NCI-H748 (cell line): ENCODE data around the gene DMGDH.
A peak's percentile ranks its signal among the peaks of the same experiment; 100 is the strongest.
"Not testable (repeated sequence)": the region's sequence is repeated elsewhere in the genome, so short reads cannot be mapped to it uniquely, and the experiment has no call there.

Experiments used
- DNase-seq: peaks from one replicate; lab custom pipeline; 2025; ENCODE audit not compliant: unreplicated experiment; lab: John Stamatoyannopoulos, UW

The DMGDH gene

DNA sequence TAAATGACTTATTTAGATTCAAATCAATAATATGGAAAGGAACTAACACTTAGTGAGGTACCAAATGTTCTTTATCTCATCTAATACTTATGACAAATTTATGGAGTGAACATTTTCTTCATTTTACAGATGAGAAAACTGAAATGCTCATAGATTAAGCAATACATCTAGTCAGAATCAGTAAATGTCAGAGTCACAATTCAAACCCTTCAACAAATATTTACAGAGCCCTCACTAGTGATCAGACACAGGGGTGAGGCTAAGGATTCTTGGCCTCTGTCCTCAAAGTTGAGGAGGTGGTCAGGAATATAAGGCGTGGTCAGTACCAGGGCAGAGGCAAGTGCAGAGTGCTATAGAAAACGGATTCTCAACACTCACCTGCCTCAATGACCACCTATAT lies 54.8 kb downstream of the DMGDH start:
- DNase-seq: no peak

DNA sequence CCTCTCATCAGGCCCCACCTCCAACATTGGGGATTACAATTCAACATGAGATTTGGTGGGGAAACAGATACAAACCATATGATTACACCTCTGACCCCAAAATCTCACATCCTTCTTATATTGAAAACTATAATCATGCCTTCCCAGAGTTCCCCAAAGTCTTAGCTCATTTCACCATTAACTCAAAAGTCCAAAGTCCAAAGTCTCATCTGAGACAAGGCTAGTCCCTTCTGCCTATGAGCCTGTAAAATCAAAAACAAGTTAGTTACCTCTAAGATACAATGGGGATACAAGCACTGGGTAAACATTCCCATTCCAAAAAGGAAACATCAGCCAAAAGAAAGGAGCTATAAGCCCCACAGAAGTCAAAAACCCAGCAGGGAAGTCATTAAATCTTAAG lies 57.6 kb downstream of the DMGDH start:
- DNase-seq: no peak

DNA sequence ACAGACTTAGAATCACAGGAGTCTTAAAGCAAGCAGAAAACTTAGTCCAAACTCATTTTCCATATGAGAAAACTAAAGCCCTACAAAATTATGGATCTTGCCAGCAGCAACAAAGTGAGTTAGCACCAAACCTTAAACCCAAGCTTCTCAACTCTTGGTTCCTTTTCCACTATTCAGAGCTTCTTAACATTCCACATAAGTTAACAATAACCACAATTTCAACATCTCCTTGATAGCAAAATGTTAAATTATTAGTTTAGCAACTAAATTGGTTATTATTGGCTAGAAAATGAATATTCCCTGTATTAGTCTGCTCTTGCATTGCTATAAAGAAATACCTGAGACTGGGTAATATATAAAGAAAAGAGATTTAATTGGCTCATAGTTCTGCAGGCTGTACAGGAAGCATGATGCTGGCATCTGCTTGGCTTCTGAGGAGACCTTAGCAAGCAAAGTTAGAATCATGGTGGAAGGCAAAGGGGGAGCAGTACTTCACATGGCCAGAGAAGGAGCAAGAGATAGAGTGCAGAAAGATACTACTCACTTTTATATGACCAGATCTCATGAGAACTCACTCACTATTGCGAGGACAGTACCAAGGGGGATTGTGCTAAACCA lies 58.1 kb downstream of the DMGDH start:
- no peak for DNase-seq

DNA sequence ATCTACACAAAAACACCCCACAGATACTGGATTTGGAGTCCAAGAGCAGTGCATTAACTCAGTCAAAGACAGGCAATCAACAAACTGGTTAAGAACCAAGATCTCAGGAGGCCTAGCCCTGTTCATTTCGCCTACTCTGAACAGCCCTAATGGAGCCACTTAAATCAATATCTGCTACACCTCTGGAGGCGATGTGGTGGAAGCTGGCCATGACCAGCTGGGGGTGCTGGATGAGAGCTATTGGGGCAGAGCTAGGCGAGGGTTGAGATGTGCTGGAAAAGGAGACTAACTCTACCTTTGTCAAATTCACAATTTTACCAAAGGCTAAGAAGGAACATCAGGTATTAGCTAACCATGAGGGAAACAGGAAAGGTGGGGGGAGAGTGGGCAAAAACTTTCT lies 61.1 kb downstream of the DMGDH start:
- DNase-seq: no peak

DNA sequence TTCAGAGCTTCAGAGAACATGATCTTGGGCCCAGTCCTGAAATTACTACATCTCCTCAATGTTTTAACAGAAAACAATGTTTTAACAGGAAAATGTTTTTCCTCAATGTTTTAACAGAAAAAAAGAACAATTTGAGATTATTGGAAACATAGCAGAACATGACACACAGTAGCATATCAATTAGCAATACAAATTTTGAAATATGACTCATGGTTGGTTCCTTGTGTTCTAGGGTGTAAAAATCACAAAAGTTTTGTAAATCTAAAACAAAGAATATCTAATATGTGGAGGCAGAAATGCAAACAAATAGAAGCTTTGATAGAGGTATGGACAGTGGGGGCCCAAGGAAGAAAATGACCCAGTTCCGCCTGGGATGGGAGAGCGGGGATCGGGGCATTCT lies 61.6 kb downstream of the DMGDH start:
- no peak for DNase-seq

- DNase-seq: no peak
Observed at GRCh38 chr5:79005936-79006631, 63.4 kb downstream of the DMGDH start.

DNA sequence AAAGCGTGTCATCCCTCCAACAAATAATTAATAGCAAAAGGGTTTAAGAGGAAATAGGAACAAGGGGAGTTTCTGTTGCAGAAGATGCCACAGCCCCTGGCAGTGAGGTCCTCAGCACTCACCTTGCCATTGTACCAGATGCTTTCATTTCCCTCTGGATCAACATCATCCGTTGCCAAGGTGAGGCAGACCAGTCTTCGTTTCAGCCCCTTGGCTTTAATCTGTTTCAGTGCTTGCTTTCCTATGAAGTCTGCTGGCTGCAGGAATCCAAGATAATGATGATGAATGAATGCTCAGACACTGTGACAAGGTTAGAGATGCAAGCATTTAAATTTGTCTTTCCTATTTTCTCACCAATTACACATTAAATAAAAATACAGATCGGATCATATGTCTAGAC lies 64.3 kb downstream of the DMGDH start:
- DNase-seq: peak; percentile 40

DNA sequence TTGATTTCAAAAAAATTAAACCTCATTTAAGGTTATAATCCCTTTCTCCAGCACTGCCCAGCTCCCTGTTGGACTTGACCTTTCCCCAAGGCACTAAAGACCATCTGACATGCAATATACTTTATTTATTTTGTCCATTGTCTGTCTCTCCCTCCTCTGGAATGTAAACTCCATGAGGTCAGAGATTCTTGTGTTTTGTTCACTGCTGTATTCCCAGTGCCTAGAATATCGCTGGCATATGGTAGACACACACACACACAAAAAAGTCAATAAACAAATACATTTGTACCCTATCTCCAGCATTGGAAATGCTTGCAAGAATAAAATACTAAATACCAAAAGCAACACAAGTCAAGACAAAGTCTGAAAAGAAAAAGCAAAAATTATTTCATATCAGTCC lies 67.1 kb downstream of the DMGDH start:
- DNase-seq: no peak

DNA sequence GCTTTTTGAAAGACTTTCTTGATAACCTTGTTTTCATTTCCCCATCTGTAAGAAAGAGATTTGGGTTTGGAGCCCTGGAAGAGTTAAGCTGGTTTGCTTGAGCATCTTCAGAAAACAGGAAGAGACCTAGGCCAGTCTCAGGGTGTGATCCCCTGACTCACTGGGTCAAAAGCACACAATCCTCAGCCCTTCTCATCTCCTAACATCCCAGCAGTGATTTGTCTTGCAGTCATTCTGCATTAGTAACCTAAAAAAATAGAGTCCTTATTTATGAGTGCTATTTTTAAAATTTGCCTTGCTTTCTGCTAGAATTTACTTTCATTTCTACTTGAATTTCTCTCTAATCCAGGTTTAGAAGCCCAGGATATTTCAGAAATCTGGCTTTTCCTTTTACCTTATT lies 68.0 kb downstream of the DMGDH start:
- no peak for DNase-seq

GRCh38 chr5:78997090-78997489 lies 72.4 kb downstream of the DMGDH start:
- DNase-seq: no peak

GRCh38 chr5:78995521-78996007 lies 73.9 kb downstream of the DMGDH start:
- DNase-seq: no peak

- DNase-seq: no peak
Observed at GRCh38 chr5:78993165-78993564, 76.3 kb downstream of the DMGDH start.

- no peak for DNase-seq
Observed at GRCh38 chr5:78992146-78992545, 77.3 kb downstream of the DMGDH start.

GRCh38 chr5:78989080-78989479 lies 80.4 kb downstream of the DMGDH start:
- no peak for DNase-seq

GRCh38 chr5:78985725-78986223 lies 83.7 kb downstream of the DMGDH start:
- DNase-seq: peak; percentile 74

GRCh38 chr5:78985116-78985724 lies 84.3 kb downstream of the DMGDH start, which contains the start of gene ARSB:
Gene ARSB (minus strand): TSS chr5:78985310. CDS start chr5:78985248, 62 bp downstream.
- DNase-seq: peak; percentile 76

GRCh38 chr5:78984439-78985115 lies 84.9 kb downstream of the DMGDH start:
- peak; percentile 92 for DNase-seq

DNA sequence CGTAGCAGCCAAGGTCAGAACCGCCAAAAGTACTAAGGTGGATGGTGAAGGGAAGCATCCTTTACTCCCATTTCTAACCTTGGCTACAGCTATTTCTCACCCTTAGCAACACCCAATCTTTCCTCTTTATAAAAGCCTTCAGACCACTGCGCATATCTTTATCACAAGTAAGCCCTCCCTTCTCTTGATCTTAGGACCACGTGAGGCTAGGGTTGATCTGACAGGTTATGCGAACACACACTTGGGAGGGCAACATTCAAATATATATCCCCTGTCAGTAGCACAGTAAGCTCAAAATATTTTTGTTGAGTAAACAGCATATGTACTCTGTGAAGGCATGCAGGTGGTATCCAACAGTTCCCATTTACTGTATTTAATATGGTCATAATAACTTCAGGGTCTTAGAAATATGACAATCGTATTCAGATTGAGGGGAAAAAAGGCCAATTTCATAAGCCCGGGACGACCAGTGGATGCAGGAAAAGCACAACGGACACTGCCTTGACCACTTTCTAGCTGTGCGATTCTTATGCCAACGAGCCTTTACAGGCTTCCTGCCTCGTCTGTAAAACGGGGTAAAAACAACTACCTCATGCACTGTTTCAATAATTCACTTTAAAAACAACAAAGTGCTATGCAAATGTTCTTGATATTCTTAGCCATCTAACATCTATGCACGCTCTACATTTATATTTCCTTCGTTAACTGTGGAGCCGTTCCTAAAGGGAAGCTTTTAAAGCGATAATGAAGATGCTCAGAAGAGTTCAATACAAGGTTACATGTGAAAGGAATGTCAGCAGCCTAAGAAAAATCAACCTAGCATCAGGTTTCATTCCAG lies 85.7 kb downstream of the DMGDH start:
- peak; percentile 48 for DNase-seq

GRCh38 chr5:78983194-78983593 lies 86.3 kb downstream of the DMGDH start:
- DNase-seq: not testable (repeated sequence)

- DNase-seq: no peak
Observed at GRCh38 chr5:78979909-78980308, 89.6 kb downstream of the DMGDH start.
